ENCODE measurements around the gene NMU. TPM values are rescaled to one million over a fixed set of nuclear protein-coding genes. Genes with fewer than 3 reads are reported as not detected.

Gene NMU
- total and polyA plus RNA-seq, 9 of the 15 experiments (the other 6 are each of a cell fraction or from before 2014, with no cell fraction given): 73.8 to 846 (median 599) TPM

GRCh38 chr4:55650483-55650882 lies 14.4 kb upstream of the NMU start:
- Histone ChIP-seq H3K4me1 (replicated peaks in 1 of 2; ENCODE audit: control insufficient read depth in 2 of 2, insufficient read depth in 2 of 2, low read length in 2 of 2) (peaks cover 7 to 9% of the 10 kb centered on the region in 2 experiments; a peak in 4 of 5 replicates), H3K79me2 (ENCODE audit: control insufficient read depth, insufficient read depth, low read length) (no peaks in the 10 kb centered on the region), H3K9me3 (replicated peaks; ENCODE audit: control insufficient read depth, insufficient read depth, low read depth, low read length) (0 out of 2 replicates have a peak, but pooled peaks cover 5% of the 10 kb centered on the region), H2AFZ (ENCODE audit: low read depth, low read length) (0 out of 2 replicates have a peak overlapping the region, but pooled peaks have one; percentile 3), H3K9ac (ENCODE audit: insufficient read depth in 1 of 2, low read depth in 2 of 2, low read length in 2 of 2) (no peak overlapping the region), H3K27me3 (ENCODE audit: control insufficient read depth in 2 of 2, insufficient read depth in 2 of 2, low read length in 2 of 2) (no peaks in the 10 kb centered on the region), H4K20me1 (replicated peaks; ENCODE audit: control insufficient read depth, insufficient read depth, low read length) (no peaks in the 10 kb centered on the region), H3K9me1 (ENCODE audit: control insufficient read depth, insufficient read depth, low read length) (no peaks in the 10 kb centered on the region), H3K27ac (ENCODE audit: extremely low read depth, low read depth, low read length) (no peak overlapping the region), H3K4me2 (ENCODE audit: insufficient read depth, low read length) (no peak overlapping the region), H3K36me3 (ENCODE audit: control insufficient read depth, insufficient read depth, low read length) (no peaks in the 10 kb centered on the region), H3K4me3 (no peak overlapping the region)
- BruUV-seq (replicated peaks): no TSS peak
- 0 out of 2 replicates have a peak, but pooled peaks have one; percentile 13 for TF ChIP-seq CHAMP1 (IDR thresholded peaks at IDR 0.05)
- no peak for TF ChIP-seq ETS2 (tag; IDR thresholded peaks at IDR 0.05; ENCODE audit: borderline replicate concordance, poor library complexity, severe bottlenecking)
- TF ChIP-seq ATF6 (CRISPR knock-in tag; IDR thresholded peaks at IDR 0.05): no peak
- TF ChIP-seq CBX5 (IDR thresholded peaks at IDR 0.05; ENCODE audit: borderline replicate concordance, low read depth): no peak
- DNase-seq (ENCODE audit: extremely low read depth in 1 of 4, low spot score in 3 of 4) (no peak), ATAC-seq (no peak), FAIRE-seq (no peak)
- CTCF ChIA-PET (ENCODE audit: low intra/inter-chr PET ratio): no interaction called here
- WGBS (ENCODE audit: insufficient coverage, low coverage, missing lambda C conversion rate): 54% methylated on average over 5 of the region's 5 CpGs
- in situ Hi-C loops (cut with MboI) (no loop called here), intact Hi-C loops (cut with micrococcal nuclease) (no loop called here)
- POLR2A ChIA-PET: no interaction called here

Measured in K562 (cell line).